H1 (cell line): ENCODE measurements around the gene SLC25A36.

Experiments used
- BCL11A ChIP-seq, 2 experiments: IDR thresholded peaks; one replicate each; pipeline ENCODE4 v1.6.1; 2011; ENCODE audit warnings: low read depth in 2 of 2, low read length in 2 of 2, mild to moderate bottlenecking in 2 of 2
- CEBPB ChIP-seq: IDR thresholded peaks from 2 replicates; pipeline ENCODE4 v1.6.1; 2012; ENCODE audit warnings: low read depth, low read length
- CREB1 ChIP-seq: IDR thresholded peaks from 2 replicates; pipeline ENCODE4 v1.6.1; 2012; ENCODE audit warnings: inconsistent platforms
- JUN ChIP-seq: IDR thresholded peaks from 2 replicates; pipeline ENCODE4 v1.6.1; 2011; ENCODE audit warnings: low read depth, mild to moderate bottlenecking, improper control_type of control experiment, low read length
- JUND ChIP-seq: IDR thresholded peaks from 2 replicates; pipeline ENCODE4 v1.6.1; 2011; ENCODE audit warnings: mild to moderate bottlenecking, improper control_type of control experiment, low read length
- KDM1A ChIP-seq: fragments of 200-600, 300-600 bp; sonication (generic); IDR thresholded peaks from 2 replicates; pipeline ENCODE4 v1.7.1; 2016; ENCODE audit warnings: mild to moderate bottlenecking, low read length, borderline replicate concordance
- MAFK ChIP-seq: IDR thresholded peaks from 2 replicates; pipeline ENCODE4 v1.6.1; 2012; ENCODE audit warnings: low read depth, mild to moderate bottlenecking, improper control_type of control experiment, low read length
- POLR2A ChIP-seq, 2 experiments: IDR thresholded peaks; 1 replicate in 1 of 2; 2 replicates in 1 of 2; pipeline ENCODE4 v1.6.1; 2011; ENCODE audit warnings: low read depth in 2 of 2, low read length in 2 of 2, mild to moderate bottlenecking in 2 of 2; ENCODE audit errors: control extremely low read depth in 1 of 2
- POLR2AphosphoS5 ChIP-seq: IDR thresholded peaks from 2 replicates; pipeline ENCODE4 v1.6.1; 2011; ENCODE audit warnings: low read depth, low read length
- SIN3A ChIP-seq, 2 experiments: IDR thresholded peaks in 1 of 2; conservative IDR thresholded peaks in 1 of 2; 2 replicates each; pipeline ENCODE4 v1.6.1; 2011 to 2012; ENCODE audit warnings: low read length in 2 of 2, improper control_type of control experiment in 1 of 2, low read depth in 1 of 2, mild to moderate bottlenecking in 1 of 2
- TAF1 ChIP-seq: IDR thresholded peaks from 2 replicates; pipeline ENCODE4 v1.6.1; 2011; ENCODE audit warnings: mild to moderate bottlenecking, low read depth, low read length
- TF ChIP-seq, protein P1 (sequence below): IDR thresholded peaks from 2 replicates; pipeline ENCODE4 v1.6.1; 2011; ENCODE audit warnings: low read depth, mild to moderate bottlenecking, low read length; ENCODE audit not compliant: insufficient read depth
- TF ChIP-seq, protein P2 (sequence below), 3 experiments: IDR thresholded peaks; 1 replicate in 2 of 3; 2 replicates in 1 of 3; pipeline versions ENCODE4 v1.5.1 to v1.6.1; 2011; ENCODE audit warnings: low read length in 3 of 3, mild to moderate bottlenecking in 3 of 3, inconsistent platforms in 2 of 3, low read depth in 1 of 3, moderate library complexity in 1 of 3; ENCODE audit not compliant: insufficient read depth in 1 of 3; ENCODE audit errors: control extremely low read depth in 1 of 3

DNA sequence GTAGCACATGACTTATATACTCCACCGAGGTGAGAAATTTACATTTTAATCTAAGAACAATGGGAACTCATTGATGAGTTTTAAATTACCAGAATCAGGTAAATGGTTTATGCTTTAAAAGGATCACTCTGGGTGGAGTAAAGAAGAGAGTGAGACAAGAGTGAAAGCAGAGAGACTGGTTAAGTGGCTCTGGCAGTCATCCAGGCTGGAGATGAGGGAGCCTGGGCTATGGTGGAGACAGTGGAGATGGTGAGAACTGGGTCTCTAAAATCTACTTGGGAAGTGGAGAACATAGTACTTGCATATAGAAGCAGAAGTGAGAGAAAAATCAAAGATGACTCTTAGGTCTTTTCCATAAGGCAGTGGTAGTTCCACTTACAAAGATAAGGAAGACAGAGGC lies 37.1 kb upstream of the SLC25A36 start:
- TF ChIP-seq, protein P1, sequence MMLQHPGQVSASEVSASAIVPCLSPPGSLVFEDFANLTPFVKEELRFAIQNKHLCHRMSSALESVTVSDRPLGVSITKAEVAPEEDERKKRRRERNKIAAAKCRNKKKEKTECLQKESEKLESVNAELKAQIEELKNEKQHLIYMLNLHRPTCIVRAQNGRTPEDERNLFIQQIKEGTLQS, result no peak
- no peak for TF ChIP-seq BCL11A (IDR thresholded peaks at IDR 0.05; ENCODE audit: low read depth in 2 of 2, low read length in 2 of 2)
- no peak for TF ChIP-seq SIN3A (conservative IDR thresholded peaks at IDR 0.05 in 1 of 2, IDR thresholded peaks at IDR 0.05 in 1 of 2; ENCODE audit: low read depth in 1 of 2, low read length in 2 of 2)
- TF ChIP-seq JUND, result no peak
- no peak for TF ChIP-seq TAF1
- TF ChIP-seq, protein P2, sequence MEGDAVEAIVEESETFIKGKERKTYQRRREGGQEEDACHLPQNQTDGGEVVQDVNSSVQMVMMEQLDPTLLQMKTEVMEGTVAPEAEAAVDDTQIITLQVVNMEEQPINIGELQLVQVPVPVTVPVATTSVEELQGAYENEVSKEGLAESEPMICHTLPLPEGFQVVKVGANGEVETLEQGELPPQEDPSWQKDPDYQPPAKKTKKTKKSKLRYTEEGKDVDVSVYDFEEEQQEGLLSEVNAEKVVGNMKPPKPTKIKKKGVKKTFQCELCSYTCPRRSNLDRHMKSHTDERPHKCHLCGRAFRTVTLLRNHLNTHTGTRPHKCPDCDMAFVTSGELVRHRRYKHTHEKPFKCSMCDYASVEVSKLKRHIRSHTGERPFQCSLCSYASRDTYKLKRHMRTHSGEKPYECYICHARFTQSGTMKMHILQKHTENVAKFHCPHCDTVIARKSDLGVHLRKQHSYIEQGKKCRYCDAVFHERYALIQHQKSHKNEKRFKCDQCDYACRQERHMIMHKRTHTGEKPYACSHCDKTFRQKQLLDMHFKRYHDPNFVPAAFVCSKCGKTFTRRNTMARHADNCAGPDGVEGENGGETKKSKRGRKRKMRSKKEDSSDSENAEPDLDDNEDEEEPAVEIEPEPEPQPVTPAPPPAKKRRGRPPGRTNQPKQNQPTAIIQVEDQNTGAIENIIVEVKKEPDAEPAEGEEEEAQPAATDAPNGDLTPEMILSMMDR (IDR thresholded peaks at IDR 0.05; ENCODE audit: control extremely low read depth in 1 of 3, insufficient read depth in 1 of 3, low read depth in 1 of 3, low read length in 3 of 3), result no peak
- no peak for TF ChIP-seq JUN
- TF ChIP-seq CREB1, result no peak
- no peak for TF ChIP-seq MAFK
- no peak for TF ChIP-seq POLR2A (IDR thresholded peaks at IDR 0.05; ENCODE audit: control extremely low read depth in 1 of 2, low read depth in 2 of 2, low read length in 2 of 2)
- no peak for TF ChIP-seq KDM1A
- TF ChIP-seq CEBPB, result no peak
- TF ChIP-seq POLR2AphosphoS5, result no peak
